Measurements from ENCODE around the gene PROK2. TPM values are rescaled to one million over a fixed set of nuclear protein-coding genes. Genes with fewer than 3 reads are reported as not detected.
A peak's percentile ranks its signal among the peaks of the same experiment; 100 is the strongest.

The PROK2 gene
- total RNA-seq, 4 donors from 2014 or later, result 0.62 to 0.83 TPM; not detected in 2

DNA sequence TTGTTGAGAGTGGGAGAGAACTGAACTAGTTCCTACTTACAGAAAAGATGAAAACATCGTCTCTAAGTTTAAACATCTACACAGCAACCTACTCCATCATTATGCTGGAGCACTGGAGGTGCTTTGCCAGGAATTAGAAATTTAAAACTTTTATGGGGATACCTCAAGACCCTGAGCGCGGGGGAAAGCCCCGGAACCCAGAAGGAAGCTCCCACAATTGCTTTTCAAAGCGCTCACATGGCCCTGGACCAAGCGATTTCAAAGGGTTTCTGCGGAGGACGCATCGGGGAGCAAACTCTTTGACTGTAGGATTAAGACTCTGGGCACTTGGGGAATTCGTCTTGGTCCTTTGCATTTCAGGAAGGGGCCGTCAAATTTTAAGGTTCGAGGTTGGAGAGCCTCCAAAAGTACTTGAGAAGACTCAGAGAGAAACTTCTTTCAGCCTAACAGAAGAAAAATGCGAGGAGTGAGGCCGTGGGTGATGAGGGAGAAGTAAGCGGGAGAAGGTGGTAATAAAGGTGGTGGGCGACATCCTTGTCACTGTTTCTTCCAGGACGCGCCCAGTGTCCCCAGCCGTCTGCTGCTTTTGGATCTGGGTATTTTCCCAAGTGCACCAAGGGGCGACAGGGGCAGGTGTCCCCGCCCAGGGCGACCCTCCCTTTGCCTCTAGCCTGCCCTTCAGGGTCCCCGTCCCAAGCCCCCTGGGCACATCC lies 591 bp downstream of the PROK2 start:
- 4 to 8% methylated on average over 20 to 21 of the region's 23 CpGs for WGBS, 2 donors
- intact Hi-C loops (cut with DNase I), result no loop called here
- Histone ChIP-seq H3K4me3 (peak overlapping the region; percentile 24 to 67 (median 36)), H3K27ac (no peak overlapping the region), H3K4me1 (peaks cover 10 to 21% (median 14%) of the 10 kb centered on the region in 3 donors), H3K27me3 (peaks cover 11 to 90% (median 26%) of the 10 kb centered on the region in 4 donors), H3K9me3 (no peaks in the 10 kb centered on the region), H3K36me3 (no peaks in the 10 kb centered on the region)
- TF ChIP-seq POLR2A (IDR thresholded peaks at IDR 0.05), result no peak
- TF ChIP-seq, protein P1, sequence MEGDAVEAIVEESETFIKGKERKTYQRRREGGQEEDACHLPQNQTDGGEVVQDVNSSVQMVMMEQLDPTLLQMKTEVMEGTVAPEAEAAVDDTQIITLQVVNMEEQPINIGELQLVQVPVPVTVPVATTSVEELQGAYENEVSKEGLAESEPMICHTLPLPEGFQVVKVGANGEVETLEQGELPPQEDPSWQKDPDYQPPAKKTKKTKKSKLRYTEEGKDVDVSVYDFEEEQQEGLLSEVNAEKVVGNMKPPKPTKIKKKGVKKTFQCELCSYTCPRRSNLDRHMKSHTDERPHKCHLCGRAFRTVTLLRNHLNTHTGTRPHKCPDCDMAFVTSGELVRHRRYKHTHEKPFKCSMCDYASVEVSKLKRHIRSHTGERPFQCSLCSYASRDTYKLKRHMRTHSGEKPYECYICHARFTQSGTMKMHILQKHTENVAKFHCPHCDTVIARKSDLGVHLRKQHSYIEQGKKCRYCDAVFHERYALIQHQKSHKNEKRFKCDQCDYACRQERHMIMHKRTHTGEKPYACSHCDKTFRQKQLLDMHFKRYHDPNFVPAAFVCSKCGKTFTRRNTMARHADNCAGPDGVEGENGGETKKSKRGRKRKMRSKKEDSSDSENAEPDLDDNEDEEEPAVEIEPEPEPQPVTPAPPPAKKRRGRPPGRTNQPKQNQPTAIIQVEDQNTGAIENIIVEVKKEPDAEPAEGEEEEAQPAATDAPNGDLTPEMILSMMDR (IDR thresholded peaks at IDR 0.05), result no peak
- no peak for DNase-seq

DNA sequence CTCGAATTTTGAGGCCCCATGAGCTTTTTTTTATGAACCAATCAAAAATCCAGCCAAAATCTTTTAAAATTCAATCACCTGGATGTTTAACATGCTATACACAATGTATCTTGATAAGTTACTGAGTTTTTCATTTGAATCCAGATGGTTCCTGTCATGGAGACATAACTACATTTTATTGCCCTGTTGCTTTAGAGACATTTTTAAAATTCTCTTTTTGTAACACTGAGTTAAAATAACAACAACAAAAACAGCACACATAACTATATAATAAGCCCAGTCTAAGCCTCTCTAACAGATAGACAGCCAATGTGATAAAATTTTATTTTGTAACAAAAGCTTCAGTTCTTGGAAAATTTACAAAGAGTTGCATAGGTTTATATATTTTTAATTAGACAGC lies 1.8 kb downstream of the PROK2 start:
- Histone ChIP-seq H3K4me1 (peaks cover 10 to 21% (median 14%) of the 10 kb centered on the region in 3 donors), H3K9me3 (no peaks in the 10 kb centered on the region), H3K36me3 (no peaks in the 10 kb centered on the region), H3K27ac (no peak overlapping the region), H3K27me3 (peaks cover 11 to 100% (median 26%) of the 10 kb centered on the region in 4 donors), H3K4me3 (no peak overlapping the region)
- TF ChIP-seq, protein P1 (IDR thresholded peaks at IDR 0.05), result no peak
- no peak for TF ChIP-seq POLR2A (IDR thresholded peaks at IDR 0.05)
- intact Hi-C loops (cut with DNase I), result no loop called here
- no peak for DNase-seq
- WGBS, 2 donors, result 33 to 45% methylated on average over 1 of the region's 1 CpG

DNA sequence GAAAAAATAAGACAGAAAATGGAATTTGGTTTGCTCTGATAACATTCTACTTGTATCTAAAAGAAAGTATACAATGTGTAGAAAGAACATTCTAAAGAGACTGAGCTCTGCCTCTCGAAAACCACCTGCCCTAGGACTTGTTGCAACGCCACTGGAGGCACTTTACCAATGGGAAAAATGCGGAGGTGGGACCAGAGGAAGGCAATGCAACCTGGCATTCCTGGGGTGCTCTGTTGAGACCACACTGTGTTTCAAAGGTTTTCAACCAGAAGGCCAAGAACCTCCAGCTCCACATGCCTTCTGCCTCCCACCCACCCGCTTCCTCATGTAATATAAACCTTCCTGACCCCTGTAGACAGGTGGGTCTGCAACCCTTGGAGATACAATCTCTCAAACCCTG lies 4.5 kb downstream of the PROK2 start:
- WGBS, 2 donors, result 84 to 86% methylated on average over 4 of the region's 4 CpGs
- peaks cover 8 to 99% (median 25%) of the 10 kb centered on the region in 4 donors for H3K27me3 ChIP-seq
- no peak for DNase-seq

DNA sequence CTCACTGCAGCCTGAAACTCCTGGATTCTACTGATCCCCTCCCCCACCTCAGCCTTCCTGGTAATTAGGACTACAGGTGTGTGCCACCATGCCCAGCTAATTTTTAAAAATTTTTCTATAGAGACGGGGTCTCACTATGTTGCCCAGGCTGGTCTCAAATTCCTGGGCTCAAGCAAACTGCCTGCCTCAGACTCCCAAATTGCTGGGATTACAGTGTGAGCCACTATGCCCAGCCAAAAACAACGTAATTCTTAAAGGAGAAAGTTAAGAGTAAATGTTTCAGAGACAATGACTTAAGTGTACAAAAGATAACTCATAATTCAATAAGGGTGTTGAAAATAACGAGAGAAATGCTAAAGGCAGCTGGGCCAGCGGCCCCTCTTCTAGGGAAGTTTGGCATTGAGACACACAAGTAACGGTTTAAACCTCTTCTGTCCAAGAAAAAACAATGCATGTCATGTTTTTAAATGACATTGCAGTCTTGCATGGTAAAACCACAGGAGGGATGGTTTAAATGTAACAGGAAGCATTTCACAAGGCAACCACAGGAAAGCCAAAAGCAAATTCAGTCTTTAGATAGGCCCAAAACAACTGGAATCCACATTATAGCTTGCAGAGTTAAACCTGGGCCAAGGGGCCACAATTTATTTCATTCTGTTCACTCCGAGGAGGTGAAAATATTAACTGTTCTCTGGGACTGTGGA lies 5.1 kb downstream of the PROK2 start:
- no peak overlapping the region for H3K4me3 ChIP-seq
- H3K9me3 ChIP-seq, result no peaks in the 10 kb centered on the region
- intact Hi-C loops (cut with DNase I), result no loop called here
- H3K36me3 ChIP-seq, result no peaks in the 10 kb centered on the region
- peak in 1 of 4 donors; percentile 18 for TF ChIP-seq POLR2A (IDR thresholded peaks at IDR 0.05)
- TF ChIP-seq, protein P1 (IDR thresholded peaks at IDR 0.05), result no peak
- no peak overlapping the region for H3K27ac ChIP-seq
- peaks cover 4 to 97% (median 24%) of the 10 kb centered on the region in 4 donors for H3K27me3 ChIP-seq
- no peak for DNase-seq
- peaks cover 7 to 10% (median 9%) of the 10 kb centered on the region in 3 donors for H3K4me1 ChIP-seq
- WGBS, 2 donors, result 51 to 66% methylated on average over 6 of the region's 6 CpGs

More for the DNA sequence above, 4.5 kb downstream of the PROK2 start:
- H3K4me3 ChIP-seq, result no peak overlapping the region
- TF ChIP-seq POLR2A (IDR thresholded peaks at IDR 0.05), result no peak
- TF ChIP-seq, protein P1 (IDR thresholded peaks at IDR 0.05), result no peak
- H3K36me3 ChIP-seq, result no peaks in the 10 kb centered on the region
- intact Hi-C loops (cut with DNase I), result no loop called here
- H3K27ac ChIP-seq, result no peak overlapping the region
- H3K4me1 ChIP-seq, result peaks cover 9 to 15% (median 14%) of the 10 kb centered on the region in 3 donors
- H3K9me3 ChIP-seq, result no peaks in the 10 kb centered on the region

DNA sequence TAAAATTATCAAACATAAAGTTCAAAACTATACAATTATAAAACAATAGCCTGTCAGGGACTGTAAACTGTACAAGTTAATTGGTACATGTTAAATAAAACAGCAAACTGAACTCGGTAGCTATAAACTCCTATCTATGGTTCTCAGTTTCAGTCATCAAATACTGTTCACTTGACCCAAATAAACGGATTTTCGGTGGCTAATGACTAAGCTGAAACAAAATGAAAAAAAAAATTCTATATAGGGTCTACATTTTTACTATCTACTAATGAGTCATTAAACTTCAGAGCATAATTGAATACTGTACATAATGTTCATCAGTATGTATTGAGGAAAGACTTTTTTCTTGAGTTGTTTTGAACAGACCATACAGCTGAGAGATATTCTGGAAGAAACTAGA lies 6.6 kb downstream of the PROK2 start:
- Histone ChIP-seq H3K9me3 (no peaks in the 10 kb centered on the region), H3K4me1 (no peaks in the 10 kb centered on the region), H3K27me3 (peaks cover 0 to 89% (median 13%) of the 10 kb centered on the region in 4 donors), H3K36me3 (no peaks in the 10 kb centered on the region), H3K4me3 (no peak overlapping the region), H3K27ac (no peak overlapping the region)
- intact Hi-C loops (cut with DNase I), result no loop called here
- 69 to 81% methylated on average over 3 of the region's 3 CpGs for WGBS, 2 donors
- TF ChIP-seq, protein P1 (IDR thresholded peaks at IDR 0.05), result no peak
- TF ChIP-seq POLR2A (IDR thresholded peaks at IDR 0.05), result no peak
- no peak for DNase-seq
